Testis (tissue), 3 donors: ENCODE results near the gene RNASE8. TPM values are rescaled to one million over a fixed set of nuclear protein-coding genes. Genes with fewer than 3 reads are reported as not detected.

ENCODE experiments used
- DNase-seq: peaks from one replicate; pipeline ENCODE4 v3.0.0-alpha.2; 2019
- H3K27ac ChIP-seq, 2 donors: fragments of 200-600 bp; sonication (generic); one replicate each; pipeline ENCODE4 v1.5.1; 2019
- H3K27me3 ChIP-seq: fragments of 200-600 bp; sonication (generic); one replicate; pipeline ENCODE4 v1.5.1; 2019
- H3K36me3 ChIP-seq: fragments of 200-600 bp; sonication (generic); one replicate; pipeline ENCODE4 v1.5.1; 2017; ENCODE audit warnings: low read depth; ENCODE audit errors: missing control alignments
- H3K4me1 ChIP-seq: fragments of 200-600 bp; sonication (generic); one replicate; pipeline ENCODE4 v1.5.1; 2019
- H3K4me3 ChIP-seq, 2 donors: fragments of 200-600 bp; sonication (generic); one replicate each; pipeline ENCODE4 v1.5.1; 2017 to 2019
- H3K9me3 ChIP-seq: fragments of 200-600 bp; sonication (generic); one replicate; pipeline ENCODE4 v1.5.1; 2017
- CTCF ChIP-seq, 3 experiments: fragments of 450-650 bp in 2 of 3; fragments of 200-600 bp in 1 of 3; sonication (generic) in 1 of 3; IDR thresholded peaks; one replicate each; pipeline ENCODE4 v1.5.1; 2016 to 2019; ENCODE audit warnings: antibody characterized with exemption in 3 of 3, mild to moderate bottlenecking in 2 of 3, moderate library complexity in 1 of 3
- POLR2A ChIP-seq: fragments of 450-650 bp; IDR thresholded peaks from one replicate; pipeline ENCODE4 v1.6.1; 2017; ENCODE audit warnings: antibody characterized with exemption, mild to moderate bottlenecking, moderate library complexity
- WGBS, 2 donors: methylation state at CpG; one replicate each; pipeline ENCODE4 v1.1.5; 2018; 5-methylcytosine and 5-hydroxymethylcytosine counted together
- intact Hi-C: fragments of 100-400 bp; cut with DNase I; formaldehyde crosslinking; loops from one replicate; pipeline ENCODE4 v1.15.1; 2023; ENCODE audit warnings: low total_unique reads
- polyA plus RNA-seq: library from polyadenylated mRNA; stranded (reverse); fragments of 350-450 nt; fragmentation: Illumina TruSeq; extraction: RNeasy Lipid Tissue Mini Kit (QIAGEN cat#74804); gene quantifications from one replicate; pipeline ENCODE4 v1.2.3, GENCODE V29; 2014; ENCODE audit warnings: low read depth, low replicate concordance; ENCODE audit not compliant: insufficient read depth
- total RNA-seq, 2 donors: library from RNA; depleted of rRNA; stranded (reverse); fragments of >200 nt; gene quantifications; one replicate each; pipeline ENCODE4 v1.2.3, GENCODE V29; 2016

RNASE8 gene
- total and polyA plus RNA-seq, 3 donors from 2014 or later, result not detected

- no peaks in the 10 kb centered on the region for H3K27me3 ChIP-seq
- no peak within 1 kb of the TSS for H3K27ac ChIP-seq
- WGBS, 2 donors, result 70 to 78% methylated on average over 11 of the region's 11 CpGs
- intact Hi-C loops, result no loop called here
- no peak within 1 kb of the TSS for H3K4me3 ChIP-seq
- no peak for DNase-seq
- no peak for TF ChIP-seq POLR2A
- no peak for TF ChIP-seq CTCF (IDR thresholded peaks at IDR 0.05)
- H3K9me3 ChIP-seq, result no peaks in the 10 kb centered on the region
- H3K4me1 ChIP-seq, result peaks cover 14% of the 10 kb centered on the region
- no peaks in the 10 kb centered on the region for H3K36me3 ChIP-seq
Observed at GRCh38 chr14:21041676-21042433, 15.8 kb upstream of the RNASE8 start, which contains the start of gene RNASE7. TSS of gene RNASE7 (plus strand) at chr14:21042362. CDS start at chr14:21042993, 631 bp downstream.

GRCh38 chr14:21042918-21043317 is 14.7 kb upstream of the RNASE8 start:
- peaks cover 12% of the 10 kb centered on the region for H3K4me1 ChIP-seq
- H3K36me3 ChIP-seq, result no peaks in the 10 kb centered on the region
- TF ChIP-seq POLR2A, result no peak
- TF ChIP-seq CTCF (IDR thresholded peaks at IDR 0.05), result no peak
- H3K9me3 ChIP-seq, result no peaks in the 10 kb centered on the region
- H3K27ac ChIP-seq, result no peak overlapping the region
- no peaks in the 10 kb centered on the region for H3K27me3 ChIP-seq
- DNase-seq, result no peak
- H3K4me3 ChIP-seq, result no peak overlapping the region
- intact Hi-C loops, result no loop called here
- WGBS, 2 donors, result 68 to 80% methylated on average over 8 of the region's 8 CpGs

GRCh38 chr14:21043387-21043973 is 14.1 kb upstream of the RNASE8 start:
- intact Hi-C loops, result no loop called here
- Histone ChIP-seq H3K27me3 (no peaks in the 10 kb centered on the region), H3K36me3 (no peaks in the 10 kb centered on the region), H3K9me3 (no peaks in the 10 kb centered on the region), H3K27ac (no peak overlapping the region), H3K4me3 (no peak overlapping the region), H3K4me1 (peaks cover 13% of the 10 kb centered on the region)
- no peak for DNase-seq
- WGBS, 2 donors, result 51 to 63% methylated on average over 2 of the region's 2 CpGs
- TF ChIP-seq CTCF (IDR thresholded peaks at IDR 0.05) (no peak), POLR2A (no peak)

GRCh38 chr14:21043974-21044618 is 13.5 kb upstream of the RNASE8 start:
- Histone ChIP-seq H3K36me3 (no peaks in the 10 kb centered on the region), H3K4me1 (peaks cover 16% of the 10 kb centered on the region), H3K4me3 (no peak overlapping the region), H3K27ac (no peak overlapping the region), H3K27me3 (no peaks in the 10 kb centered on the region), H3K9me3 (no peaks in the 10 kb centered on the region)
- 65 to 69% methylated on average over 6 of the region's 6 CpGs for WGBS, 2 donors
- TF ChIP-seq POLR2A, result no peak
- no peak for DNase-seq
- intact Hi-C loops, result no loop called here

- WGBS, 2 donors, result 87 to 89% methylated on average over 2 of the region's 2 CpGs
- Histone ChIP-seq H3K27ac (no peak overlapping the region), H3K4me3 (no peak overlapping the region), H3K4me1 (peaks cover 13% of the 10 kb centered on the region), H3K27me3 (no peaks in the 10 kb centered on the region), H3K36me3 (no peaks in the 10 kb centered on the region), H3K9me3 (no peaks in the 10 kb centered on the region)
- no peak for DNase-seq
- intact Hi-C loops, result no loop called here
- TF ChIP-seq CTCF (IDR thresholded peaks at IDR 0.05), result no peak
- no peak for TF ChIP-seq POLR2A
Observed at GRCh38 chr14:21047378-21047781, 10.2 kb upstream of the RNASE8 start.
